ENCODE data around the gene CAVIN4.

DNA sequence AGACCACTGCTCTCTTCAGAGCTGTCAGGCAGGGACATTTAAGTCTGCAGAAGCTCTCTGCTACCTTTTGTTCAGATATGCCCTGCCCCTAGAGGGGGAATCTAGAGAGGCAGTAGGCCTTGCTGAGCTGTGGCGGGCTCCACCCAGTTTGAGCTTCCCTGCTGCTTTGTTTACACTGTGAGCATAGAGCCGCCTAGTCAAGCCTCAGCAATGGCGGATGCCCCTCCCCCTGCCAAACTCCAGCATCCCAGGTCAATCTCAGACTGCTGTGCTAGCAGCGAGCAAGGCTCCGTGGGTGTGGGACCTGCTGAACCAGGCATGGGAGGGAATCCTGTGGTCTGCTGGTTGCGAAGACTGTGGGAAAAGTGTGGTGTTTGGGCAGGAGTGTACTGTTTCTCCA lies 59.9 kb downstream of the CAVIN4 start:
- TF ChIP-seq, protein P1, sequence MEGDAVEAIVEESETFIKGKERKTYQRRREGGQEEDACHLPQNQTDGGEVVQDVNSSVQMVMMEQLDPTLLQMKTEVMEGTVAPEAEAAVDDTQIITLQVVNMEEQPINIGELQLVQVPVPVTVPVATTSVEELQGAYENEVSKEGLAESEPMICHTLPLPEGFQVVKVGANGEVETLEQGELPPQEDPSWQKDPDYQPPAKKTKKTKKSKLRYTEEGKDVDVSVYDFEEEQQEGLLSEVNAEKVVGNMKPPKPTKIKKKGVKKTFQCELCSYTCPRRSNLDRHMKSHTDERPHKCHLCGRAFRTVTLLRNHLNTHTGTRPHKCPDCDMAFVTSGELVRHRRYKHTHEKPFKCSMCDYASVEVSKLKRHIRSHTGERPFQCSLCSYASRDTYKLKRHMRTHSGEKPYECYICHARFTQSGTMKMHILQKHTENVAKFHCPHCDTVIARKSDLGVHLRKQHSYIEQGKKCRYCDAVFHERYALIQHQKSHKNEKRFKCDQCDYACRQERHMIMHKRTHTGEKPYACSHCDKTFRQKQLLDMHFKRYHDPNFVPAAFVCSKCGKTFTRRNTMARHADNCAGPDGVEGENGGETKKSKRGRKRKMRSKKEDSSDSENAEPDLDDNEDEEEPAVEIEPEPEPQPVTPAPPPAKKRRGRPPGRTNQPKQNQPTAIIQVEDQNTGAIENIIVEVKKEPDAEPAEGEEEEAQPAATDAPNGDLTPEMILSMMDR (IDR thresholded peaks at IDR 0.05; ENCODE audit: low read length) = no peak
- TF ChIP-seq EZH2phosphoT487 (IDR thresholded peaks at IDR 0.05; ENCODE audit: low read length) = no peak
- TF ChIP-seq EZH2 (optimal IDR thresholded peaks at IDR 0.05; ENCODE audit: low read depth, low read length) = no peak

All from MM.1S (cell line).